ENCODE measurements around the gene KIF3B.
"Not testable (repeated sequence)": the region's sequence is repeated elsewhere in the genome, so short reads cannot be mapped to it uniquely, and the experiment has no call there.

KIF3B gene

DNA sequence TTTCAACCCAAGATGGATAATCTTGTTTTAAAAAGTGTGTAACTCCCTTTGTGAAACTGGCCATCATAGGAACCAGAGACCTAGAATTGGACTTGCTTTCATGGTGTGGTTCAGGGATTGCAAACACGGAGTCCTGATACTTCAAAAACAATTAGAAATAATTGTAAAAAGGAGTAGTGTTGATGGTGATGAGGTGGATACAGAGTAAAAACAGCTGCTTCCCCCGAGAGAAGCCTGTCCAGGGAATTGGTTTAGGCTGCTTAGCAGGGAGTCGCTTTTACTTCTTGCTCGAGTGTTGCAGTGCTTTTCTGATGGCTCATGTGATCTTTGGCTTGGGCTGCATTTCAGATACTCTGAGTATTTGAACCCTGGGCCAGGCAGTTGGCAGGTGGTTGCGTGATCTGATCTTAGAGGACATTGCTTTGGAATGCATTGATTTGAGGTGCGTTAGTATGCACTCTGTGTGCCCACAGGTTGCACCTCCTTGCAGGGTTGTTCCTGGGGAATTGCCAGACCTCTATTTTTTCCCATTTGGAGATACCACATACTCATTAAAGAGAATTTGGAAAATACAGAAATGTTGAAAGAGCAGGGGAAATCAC lies 19.5 kb downstream of the KIF3B start:
- no peak for DNase-seq

DNA sequence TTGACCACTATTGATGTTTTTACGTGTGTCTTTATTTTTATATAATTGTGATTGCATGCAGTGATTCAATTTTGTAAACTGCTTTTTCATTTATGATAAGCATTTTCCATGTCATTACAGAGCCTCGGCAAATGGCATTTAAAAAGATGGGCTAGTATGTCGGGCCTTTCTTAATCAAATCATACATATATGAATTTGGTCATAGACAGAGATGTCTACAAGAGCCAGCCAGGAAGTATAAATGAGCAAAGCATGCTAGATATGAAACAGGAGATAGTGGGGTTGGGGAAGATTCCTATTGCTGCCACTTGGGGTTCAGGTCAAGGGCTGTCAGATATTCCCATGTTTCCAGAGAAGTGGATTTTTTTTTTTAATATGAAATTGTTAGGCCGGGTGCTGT lies 20.0 kb downstream of the KIF3B start:
- no peak for DNase-seq

DNA sequence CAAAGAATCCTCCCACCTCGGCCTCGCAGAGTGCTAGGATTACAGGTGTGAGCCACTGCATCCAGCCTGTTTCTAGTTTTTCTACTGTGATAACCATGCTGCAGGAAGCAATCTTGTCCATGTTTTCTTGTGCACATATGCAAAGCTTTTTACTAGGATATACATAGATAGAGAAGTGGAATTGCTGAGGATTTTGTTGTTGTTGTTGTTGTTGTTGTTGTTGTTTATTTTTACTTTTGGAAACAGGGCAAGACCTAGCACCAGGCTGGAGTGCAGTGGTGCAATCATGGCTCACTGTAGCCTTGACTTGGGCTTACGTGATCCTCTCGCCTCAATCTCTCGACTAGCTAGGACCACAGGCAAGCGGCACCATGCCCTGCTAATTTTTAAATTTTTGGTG lies 23.2 kb downstream of the KIF3B start:
- no peak for DNase-seq

GRCh38 chr20:32301719-32302506 lies 24.5 kb downstream of the KIF3B start:
- DNase-seq = no peak

DNA sequence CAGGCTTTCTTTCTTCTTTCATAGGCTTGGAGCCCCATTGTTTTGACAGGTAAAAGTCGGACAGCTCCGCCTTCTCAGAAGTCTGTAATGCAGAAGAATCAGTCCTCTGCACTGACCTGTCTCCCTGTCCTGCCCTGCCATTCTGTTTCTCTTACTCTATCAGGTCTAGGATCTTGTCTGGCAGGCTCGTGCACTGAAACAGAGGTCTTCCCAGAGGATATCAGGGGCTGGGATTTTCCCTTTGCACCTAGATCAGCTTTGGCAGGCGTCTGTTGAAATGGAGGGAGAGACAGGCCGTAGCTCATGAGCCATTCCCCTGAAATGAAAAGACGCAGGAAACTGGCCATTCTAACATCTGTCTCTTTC lies 25.0 kb downstream of the KIF3B start:
- no peak for DNase-seq

DNA sequence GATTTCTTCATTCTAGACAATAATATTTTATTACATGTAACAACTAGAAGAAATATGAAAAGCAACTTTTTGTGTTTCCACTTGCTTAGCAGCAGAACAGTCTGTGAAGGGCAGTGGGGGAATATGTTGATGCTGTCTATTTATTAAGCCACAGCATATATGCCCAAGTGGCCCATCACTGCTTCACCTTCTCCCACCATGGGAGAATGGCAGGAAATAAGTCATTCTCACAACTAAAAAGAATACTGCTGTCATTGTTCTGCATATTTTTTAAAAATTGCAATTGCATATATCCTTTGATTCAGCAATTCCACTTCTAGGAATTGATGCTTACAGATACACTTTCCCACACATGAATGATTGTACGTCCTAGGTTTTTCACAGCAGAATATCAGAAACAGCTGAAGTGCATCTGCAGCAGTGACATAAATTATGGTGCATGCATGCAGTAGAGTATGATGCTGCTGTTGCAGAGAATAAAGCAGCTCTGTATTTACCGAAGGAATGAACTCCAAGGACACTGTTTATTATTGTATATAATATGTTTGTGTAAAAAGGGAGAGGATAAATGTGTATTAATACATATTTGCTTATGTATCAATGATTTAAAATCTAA lies 26.8 kb downstream of the KIF3B start:
- no peak for DNase-seq

DNA sequence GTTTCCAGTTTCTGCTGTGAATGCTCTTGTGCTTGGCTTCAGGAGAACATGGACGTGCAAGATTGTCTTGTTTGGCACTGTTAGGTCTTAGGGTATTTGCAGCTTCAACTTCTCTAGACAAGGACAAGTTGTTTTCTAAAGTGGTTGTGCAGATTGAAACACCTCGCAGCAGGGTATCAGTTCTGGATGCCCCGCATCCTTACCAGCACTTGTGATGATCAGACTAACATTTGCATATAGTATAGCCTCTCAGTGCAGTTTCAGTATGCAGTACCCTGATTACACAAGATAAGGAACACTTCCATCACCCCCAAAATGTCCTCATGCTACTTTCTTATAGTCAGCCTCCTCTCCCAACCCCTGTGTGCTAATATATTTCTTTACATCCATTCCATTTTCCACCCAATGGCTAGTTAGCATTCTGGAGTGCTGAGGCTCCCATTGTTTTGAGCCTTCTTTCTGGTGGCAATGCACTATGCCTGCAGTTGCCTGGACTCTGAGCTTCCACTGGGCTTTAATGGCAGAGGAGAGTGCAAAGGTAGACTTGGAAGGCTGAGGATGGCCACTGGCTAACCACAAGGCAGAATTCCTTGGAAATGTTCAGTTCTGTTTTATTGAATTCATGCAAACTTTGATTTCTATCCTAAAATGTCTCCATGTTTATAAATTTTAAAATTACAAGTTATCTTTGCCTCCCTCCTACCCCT lies 35.4 kb downstream of the KIF3B start:
- DNase-seq = no peak

DNA sequence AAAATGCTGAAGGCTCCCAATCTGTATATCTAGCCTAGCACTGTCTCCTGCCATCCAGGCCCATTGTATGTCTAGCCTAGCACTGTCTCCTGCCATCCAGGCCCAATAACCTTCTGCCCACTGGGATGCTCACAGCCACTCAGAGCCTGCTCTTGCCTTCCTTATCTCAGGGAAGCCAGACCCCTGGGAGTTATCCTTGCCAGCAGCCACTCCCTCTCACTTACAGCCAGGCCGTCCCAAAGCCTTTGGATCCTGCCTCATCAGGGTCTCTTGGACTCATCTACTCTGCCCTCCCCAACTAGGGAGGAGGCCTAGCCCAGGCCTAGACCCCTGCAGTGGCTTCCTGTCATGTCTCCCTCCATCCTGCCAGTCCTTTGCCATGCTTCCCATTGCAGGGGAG lies 37.3 kb downstream of the KIF3B start:
- no peak for DNase-seq

DNA sequence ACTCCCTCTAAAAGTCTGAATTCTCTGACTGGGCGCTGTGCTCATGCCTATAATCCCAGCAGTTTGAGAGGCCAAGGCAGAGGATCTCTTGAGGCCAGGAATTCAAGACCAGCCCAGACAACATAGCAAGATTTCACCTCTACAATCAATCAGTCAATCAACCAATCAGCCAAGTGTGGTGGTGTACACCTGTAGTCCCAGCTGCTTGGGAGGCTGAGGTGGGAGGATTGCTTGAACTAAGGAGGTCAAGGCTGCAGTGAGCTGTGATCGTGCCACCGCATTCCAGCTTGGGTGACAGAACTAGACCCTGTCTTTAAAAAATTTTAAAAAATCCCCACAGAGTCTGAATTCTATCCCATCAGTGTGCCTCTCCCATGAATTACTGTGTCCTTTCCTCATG lies 37.9 kb downstream of the KIF3B start:
- DNase-seq = no peak

GRCh38 chr20:32315891-32316290 lies 38.4 kb downstream of the KIF3B start:
- no peak for DNase-seq

DNA sequence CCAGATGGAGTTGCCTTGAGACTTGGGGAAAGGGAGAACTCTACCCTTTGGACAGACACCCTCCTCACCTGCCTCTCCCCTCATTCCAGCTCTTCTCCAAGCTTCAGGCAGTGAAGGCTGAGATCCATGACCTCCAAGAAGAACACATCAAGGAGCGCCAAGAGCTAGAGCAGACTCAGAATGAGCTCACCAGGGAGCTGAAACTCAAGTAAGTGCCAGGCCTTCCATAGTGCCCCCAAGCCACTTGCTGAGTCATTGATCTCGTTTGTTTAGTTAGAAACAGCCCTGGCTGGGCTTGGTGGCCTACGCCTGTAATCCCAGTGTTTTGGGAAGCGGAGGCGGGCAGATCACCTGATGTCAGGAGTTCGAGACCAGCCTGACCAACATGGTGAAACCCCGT lies 39.2 kb downstream of the KIF3B start:
- no peak for DNase-seq

GRCh38 chr20:32319100-32319499 lies 41.6 kb downstream of the KIF3B start:
- no peak for DNase-seq

DNA sequence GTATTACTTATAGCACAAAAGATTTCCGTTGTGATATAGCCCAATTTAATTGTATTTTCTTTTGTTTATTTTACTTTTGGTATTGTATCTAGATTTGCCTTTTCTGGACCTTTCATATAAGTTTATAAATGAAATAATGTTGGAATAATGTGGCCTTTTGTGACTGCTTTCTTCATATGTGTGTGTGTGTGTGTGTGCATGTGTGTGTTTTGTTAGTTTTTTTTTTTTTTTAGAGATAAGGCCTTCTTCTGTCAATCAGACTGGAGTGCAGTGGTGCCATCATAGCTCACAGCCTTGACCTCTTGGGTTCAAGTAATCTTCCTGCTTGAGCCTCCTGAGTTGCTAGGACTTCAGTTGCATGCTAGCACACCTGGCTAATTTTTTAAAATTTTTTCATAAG lies 42.9 kb downstream of the KIF3B start:
- no peak for DNase-seq

- DNase-seq = no peak
Observed at GRCh38 chr20:32321390-32321789, 43.9 kb downstream of the KIF3B start.

DNA sequence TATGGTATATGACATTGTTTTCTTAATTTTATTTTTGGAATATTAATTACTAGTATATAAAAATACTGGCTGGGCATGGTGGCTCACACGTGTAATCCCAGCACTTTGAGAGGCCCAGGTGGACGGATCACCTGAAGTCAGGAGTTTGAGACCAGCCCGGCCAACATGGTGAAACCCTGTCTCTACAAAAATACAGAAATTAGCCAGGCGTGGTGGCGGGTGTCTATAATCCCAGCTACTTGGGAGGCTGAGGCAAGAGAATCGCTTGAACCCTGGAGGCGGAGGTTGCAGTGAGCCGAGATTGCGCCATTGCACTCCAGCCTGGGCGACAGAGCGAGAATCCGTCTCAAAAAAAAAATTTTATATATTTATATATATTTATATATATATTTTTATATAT lies 44.8 kb downstream of the KIF3B start:
- DNase-seq = not testable (repeated sequence)

DNA sequence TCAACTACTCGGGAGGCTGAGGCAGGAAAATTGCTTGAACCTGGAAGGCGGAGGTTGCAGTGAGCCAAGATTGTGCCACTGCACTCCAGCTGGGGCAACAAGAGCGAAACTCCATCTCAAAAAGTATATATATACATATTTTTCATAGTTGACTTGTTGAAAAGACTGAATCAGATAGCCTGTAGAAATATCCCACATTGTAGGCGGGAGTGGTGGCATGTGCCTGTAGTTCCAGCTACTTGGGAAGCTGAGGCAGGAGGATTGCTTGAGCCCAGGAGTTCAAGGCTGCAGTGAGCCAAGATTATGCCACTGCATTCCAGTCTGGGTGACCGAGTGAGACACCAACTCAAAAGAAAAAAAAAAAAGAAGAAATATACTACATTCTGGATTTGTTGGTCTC lies 46.3 kb downstream of the KIF3B start:
- not testable (repeated sequence) for DNase-seq

GRCh38 chr20:32325706-32326503 lies 48.5 kb downstream of the KIF3B start:
- no peak for DNase-seq

DNA sequence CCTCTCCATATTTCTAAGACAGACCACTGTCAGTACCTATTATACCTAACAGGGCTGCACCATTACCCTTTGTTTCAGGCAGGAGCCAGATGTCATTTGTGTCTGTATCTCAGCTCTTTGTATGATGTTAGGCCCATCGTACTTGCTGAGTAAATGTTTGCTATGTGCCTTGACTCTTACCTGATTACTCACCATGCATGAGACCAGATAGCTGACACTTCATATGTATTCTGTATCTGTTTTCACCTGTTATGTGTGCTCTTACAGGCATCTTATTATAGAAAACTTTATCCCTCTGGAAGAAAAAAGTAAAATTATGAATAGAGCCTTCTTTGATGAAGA lies 49.0 kb downstream of the KIF3B start:
- DNase-seq = no peak

- DNase-seq = no peak
Observed at GRCh38 chr20:32327087-32327681, 49.7 kb downstream of the KIF3B start.

GRCh38 chr20:32329817-32330554 lies 52.5 kb downstream of the KIF3B start:
- no peak for DNase-seq

- no peak for DNase-seq
Observed at GRCh38 chr20:32330555-32330897, 53.1 kb downstream of the KIF3B start.

GRCh38 chr20:32332614-32333013 lies 55.2 kb downstream of the KIF3B start:
- no peak for DNase-seq
